T-helper 1 cell treated with Interleukin-12 subunit alpha and Interleukin-12 subunit beta and Interleukin-4 antibody, amounts not matched to agents 30 μg/mL and 1 μg/mL, for 36 hours (primary cell): ENCODE measurements around the gene KIFC1.
"Not testable (repeated sequence)": the region's sequence is repeated elsewhere in the genome, so short reads cannot be mapped to it uniquely, and the experiment has no call there.

ENCODE experiments used
- H3K27ac Mint-ChIP-seq: one replicate; pipeline ENCODE4 v1.8.0; 2021; ENCODE audit warnings: mild to moderate bottlenecking, mixed read lengths
- H3K27me3 Mint-ChIP-seq: one replicate; pipeline ENCODE4 v1.8.0; 2021; ENCODE audit warnings: low read depth, mixed read lengths
- H3K36me3 Mint-ChIP-seq: one replicate; pipeline ENCODE4 v1.8.0; 2021; ENCODE audit warnings: low read depth, mixed read lengths
- H3K4me1 Mint-ChIP-seq: one replicate; pipeline ENCODE4 v1.8.0; 2021; ENCODE audit warnings: low read depth, mixed read lengths
- H3K4me3 Mint-ChIP-seq: one replicate; pipeline ENCODE4 v1.8.0; 2021; ENCODE audit warnings: mild to moderate bottlenecking, moderate library complexity, mixed read lengths
- H3K9me3 Mint-ChIP-seq: one replicate; pipeline ENCODE4 v1.8.0; 2021; ENCODE audit warnings: mixed read lengths

Gene KIFC1

DNA sequence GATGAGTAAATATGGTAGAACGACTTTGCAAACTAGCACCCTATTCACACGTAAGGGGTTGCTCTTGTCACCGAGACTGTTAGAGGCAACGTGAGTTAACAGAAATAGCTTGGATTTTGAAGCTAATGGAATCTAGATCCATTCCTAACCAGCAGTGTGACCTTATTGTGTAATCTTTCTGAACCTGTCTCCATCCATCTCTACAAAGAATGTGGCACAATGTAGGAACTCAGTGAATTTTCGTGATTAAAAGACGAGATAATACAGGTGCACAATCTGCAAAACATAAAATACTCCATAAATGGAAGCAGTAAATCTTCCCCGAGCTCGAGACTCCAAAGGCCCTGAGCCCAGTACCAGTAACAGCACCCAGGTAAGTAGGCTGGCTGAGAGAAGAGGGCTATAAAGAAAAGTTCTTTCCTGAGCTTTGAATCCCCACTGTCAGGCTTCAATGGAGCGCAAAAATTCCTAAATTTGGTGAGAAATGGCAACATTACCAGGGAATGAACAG is 801 bp upstream of the KIFC1 start:
- Mint-ChIP-seq H3K36me3 (peaks cover 13% of the 10 kb centered on the region), H3K4me1 (peaks cover 37% of the 10 kb centered on the region), H3K9me3 (no peaks in the 10 kb centered on the region), H3K27me3 (peaks cover 4% of the 10 kb centered on the region), H3K27ac (peak overlapping the region; percentile 94), H3K4me3 (peak overlapping the region; percentile 88)

DNA sequence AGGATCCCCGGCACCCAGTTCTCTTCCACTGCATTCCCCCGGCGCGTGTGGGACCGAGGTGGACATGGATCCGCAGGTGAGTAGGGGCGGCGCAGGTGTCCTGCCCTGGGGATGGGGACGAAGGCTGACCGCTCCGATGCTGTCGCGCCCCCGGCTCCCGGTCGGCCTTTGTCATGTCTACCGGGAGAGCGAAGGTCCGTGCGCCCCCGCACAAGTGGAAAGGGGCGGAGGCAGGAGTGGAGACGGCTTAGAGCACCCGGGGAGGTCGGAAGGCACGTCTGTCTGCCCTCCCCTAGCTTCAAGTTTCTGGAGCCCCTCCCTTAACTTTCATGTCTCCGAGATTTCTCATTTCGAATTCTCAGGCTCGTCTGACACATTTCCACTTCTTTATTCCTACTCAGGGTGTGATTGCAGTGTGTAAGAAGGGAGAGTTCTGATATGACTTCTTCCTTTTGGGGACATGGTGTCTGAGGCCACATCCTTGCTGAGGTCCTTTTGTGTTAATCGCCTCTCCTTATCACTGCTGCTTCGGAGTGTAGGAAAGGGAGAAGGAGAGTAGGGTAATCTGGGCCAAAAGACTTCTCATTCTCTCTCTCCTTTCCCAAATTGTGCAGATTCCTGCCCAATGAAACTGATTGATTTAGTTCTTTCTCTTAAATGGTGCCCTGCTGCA is 435 bp downstream of the KIFC1 start:
- H3K4me1 Mint-ChIP-seq: peaks cover 40% of the 10 kb centered on the region
- H3K9me3 Mint-ChIP-seq: no peaks in the 10 kb centered on the region
- H3K4me3 Mint-ChIP-seq: peak overlapping the region; percentile 88
- H3K36me3 Mint-ChIP-seq: peaks cover 13% of the 10 kb centered on the region
- H3K27me3 Mint-ChIP-seq: peaks cover 4% of the 10 kb centered on the region
- H3K27ac Mint-ChIP-seq: peak overlapping the region; percentile 94

- Mint-ChIP-seq H3K9me3 (no peaks in the 10 kb centered on the region), H3K27me3 (peaks cover 4% of the 10 kb centered on the region), H3K4me1 (peaks cover 41% of the 10 kb centered on the region), H3K4me3 (peak overlapping the region; percentile 88), H3K27ac (peak overlapping the region; percentile 94), H3K36me3 (peaks cover 13% of the 10 kb centered on the region)
These were observed 949 bp downstream of the KIFC1 start for GRCh38 chr6:33392595-33392948.

DNA sequence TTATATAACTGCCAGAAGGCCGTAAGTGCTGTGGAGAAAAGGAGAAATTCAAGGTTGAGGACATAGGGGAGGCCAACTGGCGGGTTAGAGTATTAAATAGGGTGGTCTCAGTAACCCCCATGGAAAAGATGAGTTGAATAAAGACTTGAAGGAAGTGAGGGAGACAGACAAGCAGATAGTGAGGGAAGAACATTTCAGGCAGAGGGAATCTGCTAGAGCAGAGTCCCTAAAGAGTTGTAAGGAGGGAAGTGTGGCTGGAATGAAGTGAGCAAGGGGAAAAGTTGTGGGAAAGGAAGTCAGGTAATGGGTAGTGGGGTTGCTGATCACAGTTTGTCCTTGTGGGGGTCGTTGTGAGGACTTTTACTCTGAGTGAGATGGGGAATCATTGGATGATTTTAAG is 1.4 kb downstream of the KIFC1 start:
- Mint-ChIP-seq H3K27me3 (peaks cover 4% of the 10 kb centered on the region), H3K4me1 (peaks cover 45% of the 10 kb centered on the region), H3K9me3 (no peaks in the 10 kb centered on the region), H3K27ac (peak overlapping the region; percentile 94), H3K36me3 (peaks cover 18% of the 10 kb centered on the region), H3K4me3 (peak overlapping the region; percentile 88)

DNA sequence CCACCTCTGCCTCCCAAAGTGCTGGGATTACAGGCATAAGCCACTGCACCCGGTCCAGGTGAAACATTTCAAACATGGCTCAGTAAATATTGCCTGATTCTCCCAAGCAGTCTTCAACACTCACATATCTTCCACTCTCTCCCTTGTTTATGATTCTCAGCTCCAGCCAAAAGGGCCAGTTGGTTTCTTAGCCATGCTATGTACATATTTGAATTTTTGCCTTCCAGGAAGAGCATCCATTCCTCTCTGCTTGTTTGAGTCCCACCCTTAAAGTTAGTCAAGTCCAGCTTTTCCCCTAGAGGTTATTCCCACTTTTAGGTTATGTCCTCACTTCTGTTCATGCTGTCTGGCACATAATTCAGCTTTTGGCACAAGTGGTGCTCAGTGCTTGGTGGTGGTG is 5.9 kb downstream of the KIFC1 start:
- Mint-ChIP-seq H3K9me3 (no peaks in the 10 kb centered on the region), H3K4me3 (no peak overlapping the region), H3K27ac (peak overlapping the region; percentile 62), H3K4me1 (peaks cover 31% of the 10 kb centered on the region), H3K36me3 (peaks cover 17% of the 10 kb centered on the region), H3K27me3 (no peaks in the 10 kb centered on the region)

GRCh38 chr6:33398601-33399000 is 7.0 kb downstream of the KIFC1 start:
- H3K9me3 Mint-ChIP-seq, H3K4me3 Mint-ChIP-seq, H3K27me3 Mint-ChIP-seq: not testable (repeated sequence)
- H3K4me1 Mint-ChIP-seq: peaks cover 24% of the 10 kb centered on the region
- H3K27ac Mint-ChIP-seq: peak overlapping the region; percentile 43
- H3K36me3 Mint-ChIP-seq: peaks cover 16% of the 10 kb centered on the region

DNA sequence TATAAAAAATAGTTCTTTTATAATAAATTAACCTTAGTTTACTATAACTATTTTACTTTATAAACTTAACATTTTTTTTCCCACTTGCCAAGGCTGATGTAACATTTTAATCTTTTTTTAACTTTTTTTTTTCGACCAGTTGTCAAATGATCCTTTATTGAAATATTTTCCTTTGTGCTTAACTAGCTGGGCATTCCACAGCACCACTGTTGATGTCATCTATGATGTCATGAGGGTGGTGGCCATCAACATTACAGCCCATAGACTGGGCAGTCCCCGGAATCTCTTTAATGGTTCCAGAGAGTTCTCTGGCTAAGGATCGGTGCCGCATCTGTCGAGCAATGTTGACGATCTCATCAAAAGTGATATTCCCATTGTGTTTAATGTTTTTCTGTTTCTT is 8.3 kb downstream of the KIFC1 start:
- H3K27me3 Mint-ChIP-seq, H3K27ac Mint-ChIP-seq, H3K4me3 Mint-ChIP-seq, H3K9me3 Mint-ChIP-seq: not testable (repeated sequence)
- H3K36me3 Mint-ChIP-seq: peaks cover 22% of the 10 kb centered on the region
- peaks cover 17% of the 10 kb centered on the region for H3K4me1 Mint-ChIP-seq

- Mint-ChIP-seq H3K27me3 (no peaks in the 10 kb centered on the region), H3K4me1 (peaks cover 13% of the 10 kb centered on the region), H3K9me3 (no peaks in the 10 kb centered on the region), H3K36me3 (peaks cover 41% of the 10 kb centered on the region), H3K27ac (no peak overlapping the region), H3K4me3 (no peak overlapping the region)
These were observed 13.3 kb downstream of the KIFC1 start for GRCh38 chr6:33404884-33405283.

GRCh38 chr6:33405386-33405940 is 13.8 kb downstream of the KIFC1 start:
- Mint-ChIP-seq H3K4me1 (peaks cover 16% of the 10 kb centered on the region), H3K27ac (peak overlapping the region; percentile 39), H3K36me3 (peaks cover 43% of the 10 kb centered on the region), H3K27me3 (no peaks in the 10 kb centered on the region), H3K9me3 (no peaks in the 10 kb centered on the region), H3K4me3 (no peak overlapping the region)

DNA sequence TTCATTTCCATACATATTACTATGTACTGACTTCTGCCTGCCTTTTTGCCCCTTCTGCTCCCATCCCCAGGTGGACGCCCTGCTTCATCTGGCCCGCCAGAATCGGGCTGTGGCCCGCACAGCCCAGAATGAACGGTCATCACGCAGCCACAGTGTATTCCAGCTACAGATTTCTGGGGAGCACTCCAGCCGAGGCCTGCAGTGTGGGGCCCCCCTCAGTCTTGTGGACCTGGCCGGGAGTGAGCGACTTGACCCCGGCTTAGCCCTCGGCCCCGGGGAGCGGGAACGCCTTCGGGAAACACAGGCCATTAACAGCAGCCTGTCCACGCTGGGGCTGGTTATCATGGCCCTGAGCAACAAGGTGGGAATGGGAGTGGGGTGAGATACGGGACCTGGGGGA is 14.5 kb downstream of the KIFC1 start:
- H3K9me3 Mint-ChIP-seq: no peaks in the 10 kb centered on the region
- H3K36me3 Mint-ChIP-seq: peaks cover 43% of the 10 kb centered on the region
- no peak overlapping the region for H3K4me3 Mint-ChIP-seq
- H3K27me3 Mint-ChIP-seq: no peaks in the 10 kb centered on the region
- peaks cover 16% of the 10 kb centered on the region for H3K4me1 Mint-ChIP-seq
- no peak overlapping the region for H3K27ac Mint-ChIP-seq

DNA sequence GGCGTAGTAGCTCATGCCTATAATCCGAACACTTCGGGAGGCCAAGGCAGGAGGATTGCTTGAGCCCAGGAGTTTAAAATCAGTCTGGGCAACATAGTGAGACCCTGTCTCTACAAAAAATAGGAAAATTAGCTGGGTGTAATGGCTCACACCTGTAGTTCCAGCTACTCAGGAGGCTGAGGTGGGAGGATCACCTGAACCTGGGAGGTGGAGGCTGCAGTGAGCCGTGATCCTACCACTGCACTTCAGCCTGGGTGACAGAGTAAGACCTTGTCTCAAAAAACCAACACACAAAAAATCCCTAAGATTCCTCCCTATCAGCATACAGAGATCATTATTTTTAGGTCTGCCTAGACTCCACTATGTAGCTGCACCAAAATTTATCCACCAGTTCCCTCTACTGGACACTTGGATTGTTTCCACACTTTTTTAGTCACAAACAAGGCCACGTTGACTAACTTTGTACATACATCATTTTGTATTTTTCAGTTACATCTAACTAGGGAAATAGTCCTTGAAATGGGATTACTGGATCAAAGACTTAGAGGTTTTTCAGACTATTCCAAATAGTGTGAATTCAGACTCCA is 15.6 kb downstream of the KIFC1 start:
- no peaks in the 10 kb centered on the region for H3K9me3 Mint-ChIP-seq
- H3K27ac Mint-ChIP-seq: no peak overlapping the region
- no peak overlapping the region for H3K4me3 Mint-ChIP-seq
- H3K4me1 Mint-ChIP-seq: peaks cover 22% of the 10 kb centered on the region
- peaks cover 43% of the 10 kb centered on the region for H3K36me3 Mint-ChIP-seq
- H3K27me3 Mint-ChIP-seq: no peaks in the 10 kb centered on the region

- Mint-ChIP-seq H3K36me3 (peaks cover 44% of the 10 kb centered on the region), H3K27ac (peak overlapping the region; percentile 99), H3K4me3 (peak overlapping the region; percentile 93), H3K27me3 (no peaks in the 10 kb centered on the region), H3K9me3 (no peaks in the 10 kb centered on the region), H3K4me1 (peaks cover 37% of the 10 kb centered on the region)
These were observed 18.6 kb downstream of the KIFC1 start for GRCh38 chr6:33410050-33410710.

GRCh38 chr6:33410711-33411631 is 19.3 kb downstream of the KIFC1 start, which contains the start of gene PHF1:
TSS of gene PHF1 (plus strand) at chr6:33411014. CDS start at chr6:33412264, 1,250 bp downstream.
- Mint-ChIP-seq H3K27me3 (no peaks in the 10 kb centered on the region), H3K9me3 (no peaks in the 10 kb centered on the region), H3K4me1 (peaks cover 38% of the 10 kb centered on the region), H3K27ac (peak within 1 kb of the TSS; percentile 99), H3K36me3 (peaks cover 42% of the 10 kb centered on the region), H3K4me3 (peak within 1 kb of the TSS; percentile 93)

DNA sequence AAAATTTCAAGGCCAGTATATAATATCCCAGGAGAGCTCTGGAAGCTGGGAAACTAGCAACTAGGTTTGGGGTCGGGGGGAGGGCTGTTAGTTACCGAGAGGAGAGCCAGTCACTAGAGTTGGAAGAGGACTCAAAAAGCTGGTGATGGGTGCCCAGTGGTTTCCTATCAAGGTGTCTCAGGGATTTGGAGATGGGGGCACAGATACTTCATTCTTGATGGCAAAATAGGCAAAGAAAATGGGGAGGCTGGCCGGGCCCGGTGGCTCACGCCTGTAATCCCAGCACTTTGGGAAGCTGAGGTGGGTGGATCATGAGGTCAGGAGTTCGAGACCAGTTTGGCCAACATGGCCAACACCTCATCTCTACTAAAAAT is 20.0 kb downstream of the KIFC1 start:
- H3K9me3 Mint-ChIP-seq: no peaks in the 10 kb centered on the region
- H3K4me3 Mint-ChIP-seq: peak overlapping the region; percentile 77
- peaks cover 44% of the 10 kb centered on the region for H3K4me1 Mint-ChIP-seq
- H3K36me3 Mint-ChIP-seq: peaks cover 43% of the 10 kb centered on the region
- peak overlapping the region; percentile 77 for H3K27ac Mint-ChIP-seq
- no peaks in the 10 kb centered on the region for H3K27me3 Mint-ChIP-seq
